Hepatocyte (in vitro differentiated cells): ENCODE measurements around the gene WBP11. TPM values are rescaled to one million over a fixed set of nuclear protein-coding genes. Genes with fewer than 3 reads are reported as not detected.

ENCODE experiments used
- DNase-seq: peaks from one replicate; pipeline ENCODE4 v3.0.0-alpha.2; 2016; ENCODE audit warnings: low spot score
- H2AFZ ChIP-seq: fragments of 200-600 bp; sonication (generic); 2 replicates; pipeline ENCODE4 v1.6.0; 2016; ENCODE audit warnings: antibody characterized with exemption, mild to moderate bottlenecking
- H3K27ac ChIP-seq: fragments of 200-600 bp; sonication (generic); 2 replicates; pipeline ENCODE4 v1.5.1; 2016; ENCODE audit warnings: mild to moderate bottlenecking
- H3K27me3 ChIP-seq: fragments of 200-600 bp; sonication (generic); 2 replicates; pipeline ENCODE4 v1.6.1; 2016
- H3K36me3 ChIP-seq: fragments of 200-600 bp; sonication (generic); replicated peaks from 2 replicates; pipeline ENCODE4 v1.5.1; 2016; ENCODE audit warnings: low read depth; ENCODE audit not compliant: insufficient read depth
- H3K4me1 ChIP-seq: fragments of 200-600 bp; sonication (generic); 2 replicates; pipeline ENCODE4 v1.5.1; 2016; ENCODE audit warnings: mild to moderate bottlenecking, moderate library complexity; ENCODE audit not compliant: insufficient read depth
- H3K4me2 ChIP-seq: fragments of 200-600 bp; sonication (generic); 2 replicates; pipeline ENCODE4 v1.6.0; 2016
- H3K4me3 ChIP-seq: fragments of 200-600 bp; sonication (generic); 2 replicates; pipeline ENCODE4 v1.5.1; 2016; ENCODE audit warnings: mild to moderate bottlenecking
- H3K79me2 ChIP-seq: fragments of 200-600 bp; sonication (generic); 2 replicates; pipeline ENCODE4 v1.6.0; 2017; ENCODE audit warnings: mild to moderate bottlenecking
- H3K9me2 ChIP-seq: fragments of 200-600 bp; sonication (generic); replicated peaks from 2 replicates; pipeline ENCODE4 v1.6.0; 2017; ENCODE audit warnings: mild to moderate bottlenecking; ENCODE audit not compliant: insufficient read depth
- H3K9me3 ChIP-seq: fragments of 200-600 bp; sonication (generic); 2 replicates; pipeline ENCODE4 v1.5.1; 2016; ENCODE audit warnings: low read depth, mild to moderate bottlenecking
- H4K20me1 ChIP-seq: fragments of 200-600 bp; sonication (generic); 2 replicates; pipeline ENCODE4 v1.6.0; 2016; ENCODE audit warnings: mild to moderate bottlenecking; ENCODE audit not compliant: insufficient read depth, poor library complexity, severe bottlenecking
- EZH2 ChIP-seq: fragments of 200-600 bp; sonication (generic); IDR thresholded peaks from 2 replicates; pipeline ENCODE4 v1.6.1; 2016; ENCODE audit warnings: antibody characterized with exemption, mild to moderate bottlenecking, borderline replicate concordance
- EZH2phosphoT487 ChIP-seq: fragments of 200-600 bp; sonication (generic); IDR thresholded peaks from one replicate; pipeline ENCODE4 v1.6.1; 2018; ENCODE audit warnings: antibody characterized with exemption, mild to moderate bottlenecking, low read depth, moderate library complexity; ENCODE audit not compliant: unreplicated experiment, severe bottlenecking
- WGBS: methylation state at CpG from one replicate; pipeline ENCODE4 v1.1.6; 2016; ENCODE audit warnings: low lambda C conversion rate; ENCODE audit errors: missing lambda C conversion rate; 5-methylcytosine and 5-hydroxymethylcytosine counted together
- polyA plus RNA-seq: library from polyadenylated mRNA; unstranded; fragments of >200 nt; fragmentation: Nextera tagmentation; extraction: Ambion mirVana; gene quantifications from 2 replicates; pipeline ENCODE4 v1.2.1, GENCODE V29; 2016
- total RNA-seq: library from RNA; depleted of rRNA; stranded (reverse); fragments of >200 nt; gene quantifications from 2 replicates; pipeline ENCODE4 v1.2.3, GENCODE V29; 2014
- TF ChIP-seq, protein P1 (sequence below): fragments of 200-600 bp; sonication (generic); IDR thresholded peaks from 2 replicates; pipeline ENCODE4 v1.5.1; 2016; ENCODE audit warnings: antibody characterized with exemption, mild to moderate bottlenecking; ENCODE audit not compliant: poor library complexity

The WBP11 gene
- total RNA-seq (22.8 and 26.6 TPM in 2 replicates), polyA plus RNA-seq (39.3 and 54.2 TPM in 2 replicates)

DNA sequence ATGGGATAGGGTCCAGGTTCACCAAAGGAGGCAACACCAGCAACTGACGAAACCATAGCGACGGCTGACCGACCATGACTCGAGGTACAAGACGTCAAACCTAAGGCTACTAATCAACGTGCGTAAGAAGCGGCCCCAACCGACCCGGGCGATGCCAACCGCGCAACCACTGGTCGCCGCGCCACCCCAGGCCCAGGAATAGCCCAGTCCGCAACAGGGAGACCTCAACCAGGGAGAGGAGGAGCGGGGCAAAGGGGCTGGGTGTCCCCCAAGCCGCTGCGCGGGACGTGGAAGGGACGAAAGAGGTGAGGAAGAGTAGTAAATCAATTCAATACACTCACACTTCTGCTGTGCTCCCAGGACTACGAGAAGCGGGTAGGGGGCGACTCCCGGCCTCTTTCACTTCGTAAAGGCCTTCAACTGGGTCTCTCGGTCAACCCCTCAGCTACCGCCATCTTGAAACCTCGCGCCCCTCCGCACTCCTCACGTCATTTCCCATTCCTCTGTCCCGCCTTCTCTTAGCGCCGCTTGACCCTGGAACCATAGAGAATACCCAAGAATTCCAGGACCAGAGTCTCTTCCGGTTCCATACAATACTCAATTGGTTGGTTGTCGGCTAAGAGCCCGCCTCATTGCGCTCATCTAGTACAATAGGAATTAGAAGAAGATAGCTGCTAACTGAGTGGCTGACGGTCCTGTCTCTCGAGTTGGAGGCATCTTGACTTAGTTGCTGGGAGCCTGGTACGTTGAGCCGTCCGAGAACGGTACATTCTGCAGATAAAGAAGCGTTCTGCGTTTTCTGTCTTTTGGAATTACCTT lies at the start of gene WBP11, which contains the start of gene C12orf60:
WBP11 (minus strand) TSS at position 468 of the 819 bp plus-strand sequence. CDS start 2,095 bp downstream, outside the sequence.
C12orf60 (plus strand) TSS at position 660 of the 819 bp plus-strand sequence. CDS start 19,266 bp downstream, outside the sequence.
- H3K4me1 ChIP-seq, result peaks cover 14% of the 10 kb centered on the region
- WGBS, result under 1% methylated on average over 50 of the region's 50 CpGs
- no peaks in the 10 kb centered on the region for H3K36me3 ChIP-seq
- H3K9me2 ChIP-seq, result no peaks in the 10 kb centered on the region
- H3K9me3 ChIP-seq, result no peaks in the 10 kb centered on the region
- H2AFZ ChIP-seq, result peak within 1 kb of the TSS; percentile 47
- H3K27me3 ChIP-seq, result no peaks in the 10 kb centered on the region
- peak within 1 kb of the TSS; percentile 87 for H3K27ac ChIP-seq
- H3K4me2 ChIP-seq, result peak within 1 kb of the TSS; percentile 80
- H4K20me1 ChIP-seq, result no peaks in the 10 kb centered on the region
- H3K79me2 ChIP-seq, result peaks cover 46% of the 10 kb centered on the region
- TF ChIP-seq EZH2phosphoT487 (no peak), EZH2 (no peak)
- TF ChIP-seq, protein P1, sequence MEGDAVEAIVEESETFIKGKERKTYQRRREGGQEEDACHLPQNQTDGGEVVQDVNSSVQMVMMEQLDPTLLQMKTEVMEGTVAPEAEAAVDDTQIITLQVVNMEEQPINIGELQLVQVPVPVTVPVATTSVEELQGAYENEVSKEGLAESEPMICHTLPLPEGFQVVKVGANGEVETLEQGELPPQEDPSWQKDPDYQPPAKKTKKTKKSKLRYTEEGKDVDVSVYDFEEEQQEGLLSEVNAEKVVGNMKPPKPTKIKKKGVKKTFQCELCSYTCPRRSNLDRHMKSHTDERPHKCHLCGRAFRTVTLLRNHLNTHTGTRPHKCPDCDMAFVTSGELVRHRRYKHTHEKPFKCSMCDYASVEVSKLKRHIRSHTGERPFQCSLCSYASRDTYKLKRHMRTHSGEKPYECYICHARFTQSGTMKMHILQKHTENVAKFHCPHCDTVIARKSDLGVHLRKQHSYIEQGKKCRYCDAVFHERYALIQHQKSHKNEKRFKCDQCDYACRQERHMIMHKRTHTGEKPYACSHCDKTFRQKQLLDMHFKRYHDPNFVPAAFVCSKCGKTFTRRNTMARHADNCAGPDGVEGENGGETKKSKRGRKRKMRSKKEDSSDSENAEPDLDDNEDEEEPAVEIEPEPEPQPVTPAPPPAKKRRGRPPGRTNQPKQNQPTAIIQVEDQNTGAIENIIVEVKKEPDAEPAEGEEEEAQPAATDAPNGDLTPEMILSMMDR, result no peak
- H3K4me3 ChIP-seq, result peak within 1 kb of the TSS; percentile 33
- DNase-seq, result peak; percentile 97

DNA sequence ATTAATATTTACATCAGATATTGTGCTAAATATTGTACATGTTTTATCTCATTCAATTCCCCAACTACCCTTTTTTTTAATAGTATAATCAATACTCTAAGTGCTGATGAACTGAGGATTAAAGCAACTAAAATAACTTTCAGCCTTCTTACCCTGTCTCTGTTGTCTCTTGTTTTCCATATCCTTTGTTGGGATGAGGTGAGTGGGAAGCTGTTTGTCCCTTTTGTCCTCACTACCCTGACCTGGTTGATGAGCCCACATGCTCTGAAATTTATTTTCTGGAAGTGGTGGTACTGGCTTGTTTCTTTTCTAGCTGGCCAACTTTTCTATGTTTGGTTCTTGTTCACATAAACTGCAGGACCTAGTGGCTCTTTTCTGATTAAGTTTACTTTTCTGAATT lies 49.6 kb upstream of the WBP11 start:
- Histone ChIP-seq H4K20me1 (no peaks in the 10 kb centered on the region), H3K4me1 (no peaks in the 10 kb centered on the region), H3K4me3 (no peak overlapping the region), H3K4me2 (no peak overlapping the region), H2AFZ (no peak overlapping the region), H3K9me3 (no peaks in the 10 kb centered on the region), H3K36me3 (no peaks in the 10 kb centered on the region), H3K27me3 (no peaks in the 10 kb centered on the region), H3K27ac (no peak overlapping the region), H3K9me2 (no peaks in the 10 kb centered on the region), H3K79me2 (no peaks in the 10 kb centered on the region)
- TF ChIP-seq EZH2phosphoT487 (no peak), EZH2 (no peak)
- TF ChIP-seq, protein P1, result no peak
- DNase-seq, result no peak

DNA sequence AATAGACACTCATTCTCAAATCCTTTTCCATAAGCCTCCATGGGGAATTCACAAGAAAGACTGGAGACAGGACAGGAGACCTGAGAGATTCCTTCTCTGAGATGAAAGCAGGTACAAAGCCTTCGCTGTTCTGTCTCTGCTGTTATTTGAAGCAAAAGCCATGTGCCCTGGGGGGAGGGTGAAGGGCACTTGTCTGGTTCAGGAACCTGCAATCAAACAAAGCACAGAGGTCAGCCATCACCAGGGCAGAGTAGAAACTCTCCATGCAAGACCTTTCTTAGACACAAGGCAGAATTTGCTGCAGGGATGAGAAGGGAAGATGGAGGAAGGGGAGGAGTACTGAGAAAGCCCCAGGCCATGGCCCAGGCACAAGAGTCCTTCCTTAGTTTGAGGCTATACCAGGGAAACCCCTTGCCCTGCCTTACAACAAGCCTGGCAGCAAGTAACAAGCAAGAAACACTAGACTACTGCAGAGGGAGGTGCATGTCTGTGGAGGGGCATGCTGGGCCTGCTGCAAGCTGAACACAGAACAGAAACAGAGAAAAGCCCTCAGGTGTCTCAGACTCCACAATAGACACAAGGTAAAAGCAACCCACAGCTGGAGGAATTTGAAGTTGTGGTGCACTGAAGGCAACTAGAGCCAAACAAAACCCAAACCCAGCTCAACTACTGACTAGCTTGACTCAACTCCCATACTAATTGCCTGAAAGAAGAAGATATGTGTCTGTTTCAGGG lies 47.8 kb upstream of the WBP11 start:
- no peak overlapping the region for H2AFZ ChIP-seq
- H3K36me3 ChIP-seq, result no peaks in the 10 kb centered on the region
- H3K9me2 ChIP-seq, result no peaks in the 10 kb centered on the region
- H3K4me3 ChIP-seq, result no peak overlapping the region
- no peaks in the 10 kb centered on the region for H3K9me3 ChIP-seq
- no peak for DNase-seq
- no peaks in the 10 kb centered on the region for H3K79me2 ChIP-seq
- no peak for TF ChIP-seq EZH2phosphoT487
- TF ChIP-seq, protein P1, result no peak
- no peak for TF ChIP-seq EZH2
- H3K27ac ChIP-seq, result no peak overlapping the region
- H3K4me2 ChIP-seq, result no peak overlapping the region
- no peaks in the 10 kb centered on the region for H4K20me1 ChIP-seq
- no peaks in the 10 kb centered on the region for H3K27me3 ChIP-seq
- 84% methylated on average over 1 of the region's 1 CpG for WGBS
- H3K4me1 ChIP-seq, result peaks cover 3% of the 10 kb centered on the region
